IMR-90 (cell line): ENCODE measurements around the gene RTCA. TPM values are rescaled to one million over a fixed set of nuclear protein-coding genes. Genes with fewer than 3 reads are reported as not detected.

ENCODE experiments used
- ATAC-seq: fragments of 200-7000 bp; cut with Tn5 transposase; 2 replicates; pipeline ENCODE4 v1.9.1; 2020; ENCODE audit warnings: low read depth, mild to moderate bottlenecking, moderate library complexity
- BruUV-seq: library from RNA; stranded (reverse); fragments of 400-500 nt; replicated peaks from 2 replicates; lab custom pipeline; 2021; lab: Mats Ljungman, UMichigan
- CTCF ChIA-PET: fragments of 300-600 bp; formaldehyde crosslinking; extraction: SDS; loops from one replicate; lab custom pipeline; 2021; ENCODE audit warnings: antibody characterized with exemption; lab: Yijun Ruan, JAX
- POLR2A ChIA-PET: fragments of 300-600 bp; sonication (Branson Sonifier 250); formaldehyde crosslinking; loops from one replicate; lab custom pipeline; 2022; ENCODE audit warnings: antibody characterized with exemption; ENCODE audit not compliant: unreplicated experiment; lab: Charles Lee
- DNase-seq: peaks from one replicate; pipeline ENCODE4 v3.0.0; 2013
- H2AFZ ChIP-seq: replicated peaks from 2 replicates; pipeline ENCODE3; 2013; ENCODE audit warnings: low read length, mild to moderate bottlenecking; ENCODE audit not compliant: poor library complexity
- H2AK5ac ChIP-seq: 2 replicates; pipeline ENCODE4 v1.6.1; 2013; ENCODE audit warnings: low read depth, low read length, inconsistent platforms
- H2AK9ac ChIP-seq: replicated peaks from 2 replicates; pipeline ENCODE3; 2013; ENCODE audit warnings: mild to moderate bottlenecking, low read depth, low read length, moderate library complexity; ENCODE audit not compliant: poor library complexity
- H2BK120ac ChIP-seq: 2 replicates; pipeline ENCODE4 v1.6.1; 2013; ENCODE audit warnings: low read depth, low read length, inconsistent platforms
- H2BK15ac ChIP-seq: 3 replicates; pipeline ENCODE4 v1.6.1; 2013; ENCODE audit warnings: low read depth, low read length, inconsistent platforms
- H2BK20ac ChIP-seq: 2 replicates; pipeline ENCODE4 v1.6.1; 2013; ENCODE audit warnings: low read depth, mild to moderate bottlenecking, inconsistent platforms, low read length, moderate library complexity
- H2BK5ac ChIP-seq: 2 replicates; pipeline ENCODE4 v1.6.1; 2013; ENCODE audit warnings: mild to moderate bottlenecking, low read depth, low read length, inconsistent platforms; ENCODE audit not compliant: poor library complexity, severe bottlenecking
- H3K14ac ChIP-seq: replicated peaks from 2 replicates; pipeline ENCODE4 v1.6.1; 2013; ENCODE audit warnings: low read depth, low read length, inconsistent platforms
- H3K18ac ChIP-seq: 2 replicates; pipeline ENCODE4 v1.6.1; 2013; ENCODE audit warnings: low read depth, low read length, control low read depth
- H3K23ac ChIP-seq: 2 replicates; pipeline ENCODE4 v1.6.1; 2013; ENCODE audit warnings: low read depth, low read length, inconsistent platforms
- H3K27ac ChIP-seq: 2 replicates; pipeline ENCODE4 v1.5.1; 2013; ENCODE audit warnings: mild to moderate bottlenecking, control low read depth, low read length; ENCODE audit not compliant: insufficient read depth
- H3K27me3 ChIP-seq: 2 replicates; pipeline ENCODE4 v1.6.1; 2013; ENCODE audit warnings: low read length; ENCODE audit not compliant: control insufficient read depth, insufficient read depth
- H3K36me3 ChIP-seq: 2 replicates; pipeline ENCODE4 v1.6.1; 2013; ENCODE audit warnings: low read length, mixed read lengths; ENCODE audit not compliant: control insufficient read depth, insufficient read depth
- H3K4ac ChIP-seq: 2 replicates; pipeline ENCODE4 v1.6.1; 2013; ENCODE audit warnings: low read depth, low read length, inconsistent platforms
- H3K4me1 ChIP-seq: 2 replicates; pipeline ENCODE4 v1.6.1; 2013; ENCODE audit warnings: low read length, mixed read lengths; ENCODE audit not compliant: control insufficient read depth, insufficient read depth
- H3K4me2 ChIP-seq: 2 replicates; pipeline ENCODE4 v1.6.1; 2013; ENCODE audit warnings: low read depth, mild to moderate bottlenecking, control low read depth, low read length, moderate library complexity
- H3K4me3 ChIP-seq: 2 replicates; pipeline ENCODE4 v1.5.1; 2013; ENCODE audit warnings: low read depth, mild to moderate bottlenecking, control low read depth, low read length, moderate library complexity; ENCODE audit not compliant: insufficient read depth
- H3K56ac ChIP-seq: 2 replicates; pipeline ENCODE4 v1.6.1; 2013; ENCODE audit warnings: low read length, inconsistent platforms; ENCODE audit not compliant: insufficient read depth; ENCODE audit errors: extremely low read depth
- H3K79me1 ChIP-seq, 2 experiments: 2 replicates each; pipeline ENCODE4 v1.6.1; 2013; ENCODE audit warnings: low read length in 2 of 2, inconsistent platforms in 1 of 2, low read depth in 1 of 2
- H3K9ac ChIP-seq: 2 replicates; pipeline ENCODE4 v1.6.1; 2013; ENCODE audit warnings: low read depth, low read length, control low read depth
- H3K9me1 ChIP-seq: 2 replicates; pipeline ENCODE4 v1.6.1; 2013; ENCODE audit warnings: low read length, inconsistent platforms; ENCODE audit not compliant: insufficient read depth
- H3K9me3 ChIP-seq: 2 replicates; pipeline ENCODE4 v1.6.1; 2013; ENCODE audit warnings: low read length; ENCODE audit not compliant: control insufficient read depth, insufficient read depth
- H4K20me1 ChIP-seq: 2 replicates; pipeline ENCODE4 v1.6.1; 2013; ENCODE audit warnings: low read length, inconsistent platforms; ENCODE audit not compliant: insufficient read depth
- H4K5ac ChIP-seq: 2 replicates; pipeline ENCODE4 v1.6.1; 2013; ENCODE audit warnings: mild to moderate bottlenecking, low read depth, low read length, control low read depth
- H4K8ac ChIP-seq, 2 experiments: 2 replicates each; pipeline ENCODE4 v1.6.1; 2013; ENCODE audit warnings: low read depth in 2 of 2, low read length in 2 of 2, control low read depth in 1 of 2, inconsistent platforms in 1 of 2
- H4K91ac ChIP-seq: 2 replicates; pipeline ENCODE4 v1.6.1; 2013; ENCODE audit warnings: low read depth, low read length, inconsistent platforms; ENCODE audit not compliant: insufficient read depth
- CEBPB ChIP-seq: IDR thresholded peaks from 2 replicates; pipeline ENCODE4 v1.6.1; 2012; ENCODE audit warnings: low read depth, low read length, improper control_type of control experiment
- MAZ ChIP-seq: IDR thresholded peaks from 2 replicates; pipeline ENCODE4 v1.6.1; 2012; ENCODE audit warnings: low read depth, mild to moderate bottlenecking, low read length, improper control_type of control experiment, moderate library complexity, borderline replicate concordance
- NFE2L2 ChIP-seq: fragments of 150-350 bp; IDR thresholded peaks from 2 replicates; pipeline ENCODE4 v1.6.1; 2016; ENCODE audit warnings: low read depth, mild to moderate bottlenecking, low read length
- SMC3 ChIP-seq: fragments of 150-350 bp; IDR thresholded peaks from 2 replicates; pipeline ENCODE4 v1.6.1; 2016; ENCODE audit warnings: low read depth, mild to moderate bottlenecking, antibody characterized with exemption, low read length, moderate library complexity
- WGBS, 2 experiments: methylation state at CpG; one replicate each; pipeline versions ENCODE4 v1.1.5 to v1.1.7; 2013; ENCODE audit warnings: missing lambda C conversion rate in 2 of 2; ENCODE audit not compliant: insufficient read length in 1 of 2; ENCODE audit errors: extremely low coverage in 2 of 2; 5-methylcytosine and 5-hydroxymethylcytosine counted together
- dilution Hi-C: fragments of 300-500 bp; cut with HindIII; formaldehyde crosslinking; loops from one replicate; pipeline ENCODE4 v1.14.3; 2018; ENCODE audit warnings: low sequenced_read_pairs; ENCODE audit not compliant: unreplicated experiment
- in situ Hi-C: fragments of 300-500 bp; cut with MboI; formaldehyde crosslinking; loops from 3 replicates; pipeline ENCODE4 v1.14.3; 2019; ENCODE audit warnings: low sequenced_read_pairs, inconsistent platforms, mixed read lengths
- intact Hi-C: fragments of 100-400 bp; cut with micrococcal nuclease; formaldehyde crosslinking; loops from 2 replicates; pipeline ENCODE4 v1.10.0; 2022
- polyA plus RNA-seq, 3 experiments: library from polyadenylated mRNA; depleted of rRNA; stranded (reverse); fragments of >200 nt; gene quantifications; 2 replicates each; pipeline ENCODE4 v1.2.3, GENCODE V29; 2012; ENCODE audit warnings: low replicate concordance in 1 of 3
- total RNA-seq: library from RNA; depleted of rRNA; stranded (reverse); fragments of >200 nt; gene quantifications from 2 replicates; pipeline ENCODE4 v1.2.3, GENCODE V29; 2012

RTCA gene
- total and polyA plus RNA-seq, 2 of the 4 experiments (the other 2 are of a cell fraction) = 26.9 to 29.6 TPM

DNA sequence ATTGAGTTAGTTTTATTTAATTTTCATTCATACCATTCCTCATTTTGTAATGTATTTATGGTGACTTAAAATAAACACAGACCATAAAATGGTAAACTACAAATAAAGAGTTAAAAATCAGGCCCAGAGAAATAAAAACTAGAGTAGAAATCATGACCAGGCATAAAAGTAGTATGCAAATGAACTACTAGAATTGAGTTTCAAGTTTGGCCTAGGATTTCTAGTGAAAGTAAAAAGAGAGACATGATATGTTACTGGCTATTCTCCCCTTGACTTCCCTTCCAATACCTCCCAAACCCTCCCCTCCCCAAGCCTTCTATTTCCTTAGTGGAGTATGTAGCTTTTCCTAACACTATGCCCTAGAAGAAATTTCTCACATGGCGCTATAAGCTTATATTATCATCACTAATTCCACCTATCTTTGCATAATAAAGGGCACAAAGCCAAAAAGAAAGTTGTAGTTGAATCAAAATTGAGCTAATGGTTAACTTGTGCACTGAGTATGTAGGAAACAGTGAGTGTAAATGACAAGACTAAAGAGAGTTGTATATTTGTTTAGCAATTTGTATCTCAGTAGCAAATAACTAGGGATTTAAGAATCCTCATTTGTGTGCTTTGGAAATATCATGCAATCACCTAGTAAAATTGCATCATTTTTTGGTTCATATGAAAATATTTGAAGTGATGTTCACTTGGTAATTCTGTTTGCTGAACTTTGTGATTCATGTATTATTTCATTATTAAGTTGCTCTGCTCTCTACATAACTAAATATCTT, 56.6 kb downstream of the RTCA start:
- Histone ChIP-seq H2BK15ac (no peak overlapping the region), H3K27ac (no peak overlapping the region), H2AK5ac (no peak overlapping the region), H3K36me3 (no peaks in the 10 kb centered on the region), H3K27me3 (peaks cover 2% of the 10 kb centered on the region; the same call in 1 of the 2 replicates), H3K9ac (no peak overlapping the region), H3K14ac (no peak overlapping the region), H3K23ac (no peak overlapping the region), H3K4ac (no peak overlapping the region), H2BK5ac (no peak overlapping the region), H3K18ac (no peak overlapping the region; the same call in 1 of the 2 replicates), H3K4me2 (no peak overlapping the region), H3K4me3 (no peak overlapping the region), H3K9me1 (no peaks in the 10 kb centered on the region), H2AFZ (no peak overlapping the region), H3K9me3 (peaks cover 11% of the 10 kb centered on the region), H4K8ac (no peak overlapping the region), H4K5ac (no peak overlapping the region), H4K20me1 (no peaks in the 10 kb centered on the region), H3K56ac (no peak overlapping the region), H3K79me1 (no peaks in the 10 kb centered on the region), H2BK120ac (no peak overlapping the region), H2BK20ac (no peak overlapping the region), H3K4me1 (no peaks in the 10 kb centered on the region; the same call in 1 of the 2 replicates), H4K91ac (no peak overlapping the region), H2AK9ac (no peak overlapping the region)
- ChIA-PET POLR2A (no interaction called here), CTCF (interaction anchor here (0.6 kb wide), 1 partner anchor 10 kb away, joined by 4 read pairs; no protein-coding TSS in a partner anchor)
- DNase-seq (peak; percentile 31), ATAC-seq (no peak)
- dilution Hi-C loops = no loop called here
- in situ Hi-C loops = no loop called here
- intact Hi-C loops = no loop called here
- no TSS peak for BruUV-seq
- no CpG with 5 or more reads among the region's 1 CpG for WGBS, 2 experiments
- no peak for TF ChIP-seq MAZ
- 0 out of 2 replicates have a peak, but pooled peaks have one; percentile 9 for TF ChIP-seq NFE2L2
- TF ChIP-seq SMC3 = no peak
- TF ChIP-seq CEBPB = peak; percentile 91
